Measurements from ENCODE around the gene PYROXD2.

The PYROXD2 gene

GRCh38 chr10:98382691-98383101, 32.3 kb downstream of the PYROXD2 start:
- no peak for DNase-seq (ENCODE audit: low read depth)
- TF ChIP-seq CTCF (conservative IDR thresholded peaks at IDR 0.05; ENCODE audit: low read depth, low read length): no peak

GRCh38 chr10:98380493-98381339, 34.3 kb downstream of the PYROXD2 start:
- TF ChIP-seq CTCF (conservative IDR thresholded peaks at IDR 0.05; ENCODE audit: low read depth, low read length): no peak
- DNase-seq (ENCODE audit: low read depth): no peak
- H3K4me3 ChIP-seq (ENCODE audit: low read depth, low read length): no peak overlapping the region

More at GRCh38 chr10:98382691-98383101, 32.3 kb downstream of the PYROXD2 start:
- H3K4me3 ChIP-seq (ENCODE audit: low read depth, low read length): no peak overlapping the region

GRCh38 chr10:98378722-98379121, 36.3 kb downstream of the PYROXD2 start:
- TF ChIP-seq CTCF (conservative IDR thresholded peaks at IDR 0.05; ENCODE audit: low read depth, low read length): no peak
- peak; percentile 50 for DNase-seq (ENCODE audit: low read depth)
- no peak overlapping the region for H3K4me3 ChIP-seq (ENCODE audit: low read depth, low read length)

- no peak overlapping the region for H3K4me3 ChIP-seq (ENCODE audit: low read depth, low read length)
- no peak for DNase-seq (ENCODE audit: low read depth)
- no peak for TF ChIP-seq CTCF (conservative IDR thresholded peaks at IDR 0.05; ENCODE audit: low read depth, low read length)
These were observed 37.4 kb downstream of the PYROXD2 start for GRCh38 chr10:98377536-98377935.

- no peak for TF ChIP-seq CTCF (conservative IDR thresholded peaks at IDR 0.05; ENCODE audit: low read depth, low read length)
- no peak overlapping the region for H3K4me3 ChIP-seq (ENCODE audit: low read depth, low read length)
- no peak for DNase-seq (ENCODE audit: low read depth)
These were observed 38.0 kb downstream of the PYROXD2 start for GRCh38 chr10:98377001-98377400.

- no peak overlapping the region for H3K4me3 ChIP-seq (ENCODE audit: low read depth, low read length)
- no peak for TF ChIP-seq CTCF (conservative IDR thresholded peaks at IDR 0.05; ENCODE audit: low read depth, low read length)
- DNase-seq (ENCODE audit: low read depth): peak; percentile 69
These were observed 38.5 kb downstream of the PYROXD2 start for GRCh38 chr10:98376485-98376884.

Measured in choroid plexus epithelial cell (primary cell).